KMS-11 (cell line): ENCODE data around the gene FRMPD4.

Experiments
- H2AFZ ChIP-seq: fragments of 200-600 bp; sonication (generic); 2 replicates; pipeline ENCODE4 v1.6.1; 2016; ENCODE audit warnings: antibody characterized with exemption, mixed run types, low read depth
- H3K27ac ChIP-seq: fragments of 200-600 bp; sonication (generic); 2 replicates; pipeline ENCODE4 v1.6.1; 2016; ENCODE audit warnings: mild to moderate bottlenecking, mixed run types
- H3K27me3 ChIP-seq: fragments of 200-600 bp; sonication (generic); 2 replicates; pipeline ENCODE4 v1.6.1; 2017; ENCODE audit warnings: mild to moderate bottlenecking, low read depth, mixed run types, moderate library complexity; ENCODE audit not compliant: insufficient read depth
- H3K36me3 ChIP-seq: fragments of 200-600 bp; sonication (generic); 2 replicates; pipeline ENCODE4 v1.6.1; 2017; ENCODE audit warnings: mild to moderate bottlenecking, mixed run types; ENCODE audit not compliant: insufficient read depth
- H3K4me1 ChIP-seq: fragments of 200-600 bp; sonication (generic); 2 replicates; pipeline ENCODE4 v1.6.1; 2016; ENCODE audit warnings: mild to moderate bottlenecking, low read depth, mixed run types; ENCODE audit not compliant: poor library complexity, severe bottlenecking
- H3K4me2 ChIP-seq: fragments of 200-600 bp; sonication (generic); 2 replicates; pipeline ENCODE4 v1.7.0; 2016; ENCODE audit warnings: mild to moderate bottlenecking, mixed run types
- H3K4me3 ChIP-seq: fragments of 200-600 bp; sonication (generic); IDR thresholded peaks from 2 replicates; pipeline ENCODE4 v1.6.1; 2017; ENCODE audit warnings: low read depth, low read length, mixed read lengths; ENCODE audit not compliant: insufficient read depth
- H3K79me2 ChIP-seq: fragments of 200-600 bp; sonication (generic); 2 replicates; pipeline ENCODE4 v1.6.1; 2016; ENCODE audit warnings: low read depth, mixed run types; ENCODE audit not compliant: insufficient read depth
- H3K9ac ChIP-seq: fragments of 200-600 bp; sonication (generic); 2 replicates; pipeline ENCODE4 v1.6.1; 2016; ENCODE audit warnings: mild to moderate bottlenecking, mixed run types
- H4K20me1 ChIP-seq: fragments of 200-600 bp; sonication (generic); 2 replicates; pipeline ENCODE4 v1.6.1; 2016; ENCODE audit warnings: mild to moderate bottlenecking, mixed run types; ENCODE audit not compliant: insufficient read depth
- TF ChIP-seq, protein P1 (sequence below): fragments of 200-600 bp; sonication (generic); conservative IDR thresholded peaks from 2 replicates; pipeline ENCODE4 v1.6.1; 2017; ENCODE audit warnings: low read depth, mild to moderate bottlenecking, antibody characterized with exemption, low read length, moderate library complexity, mixed read lengths

Gene FRMPD4

DNA sequence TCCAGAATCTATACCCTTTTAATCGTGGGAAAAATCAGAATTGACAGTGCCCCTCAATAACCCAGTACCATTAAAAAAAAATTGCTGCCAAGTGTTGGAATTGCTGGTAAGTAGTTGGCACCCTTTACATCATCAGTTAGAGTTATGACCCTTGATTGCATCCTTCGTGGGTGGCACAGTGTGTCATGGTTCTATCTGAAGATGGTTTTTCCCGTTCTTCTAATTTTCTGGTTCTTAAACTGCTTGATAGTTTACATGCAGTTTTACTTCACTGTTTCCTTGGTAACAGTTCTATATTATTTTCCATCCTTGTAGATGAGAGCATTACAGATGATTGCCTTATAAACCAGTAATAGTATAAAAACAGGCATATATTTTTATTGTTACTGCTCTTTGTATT lies 3.2 kb downstream of the FRMPD4 start:
- Histone ChIP-seq H3K27me3 (no peaks in the 10 kb centered on the region), H3K4me3 (no peak overlapping the region), H3K79me2 (no peaks in the 10 kb centered on the region), H3K27ac (no peak overlapping the region), H4K20me1 (no peaks in the 10 kb centered on the region), H2AFZ (no peak overlapping the region), H3K9ac (no peak overlapping the region), H3K4me2 (no peak overlapping the region), H3K36me3 (no peaks in the 10 kb centered on the region), H3K4me1 (peaks cover 15% of the 10 kb centered on the region)
- TF ChIP-seq, protein P1, sequence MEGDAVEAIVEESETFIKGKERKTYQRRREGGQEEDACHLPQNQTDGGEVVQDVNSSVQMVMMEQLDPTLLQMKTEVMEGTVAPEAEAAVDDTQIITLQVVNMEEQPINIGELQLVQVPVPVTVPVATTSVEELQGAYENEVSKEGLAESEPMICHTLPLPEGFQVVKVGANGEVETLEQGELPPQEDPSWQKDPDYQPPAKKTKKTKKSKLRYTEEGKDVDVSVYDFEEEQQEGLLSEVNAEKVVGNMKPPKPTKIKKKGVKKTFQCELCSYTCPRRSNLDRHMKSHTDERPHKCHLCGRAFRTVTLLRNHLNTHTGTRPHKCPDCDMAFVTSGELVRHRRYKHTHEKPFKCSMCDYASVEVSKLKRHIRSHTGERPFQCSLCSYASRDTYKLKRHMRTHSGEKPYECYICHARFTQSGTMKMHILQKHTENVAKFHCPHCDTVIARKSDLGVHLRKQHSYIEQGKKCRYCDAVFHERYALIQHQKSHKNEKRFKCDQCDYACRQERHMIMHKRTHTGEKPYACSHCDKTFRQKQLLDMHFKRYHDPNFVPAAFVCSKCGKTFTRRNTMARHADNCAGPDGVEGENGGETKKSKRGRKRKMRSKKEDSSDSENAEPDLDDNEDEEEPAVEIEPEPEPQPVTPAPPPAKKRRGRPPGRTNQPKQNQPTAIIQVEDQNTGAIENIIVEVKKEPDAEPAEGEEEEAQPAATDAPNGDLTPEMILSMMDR = no peak

DNA sequence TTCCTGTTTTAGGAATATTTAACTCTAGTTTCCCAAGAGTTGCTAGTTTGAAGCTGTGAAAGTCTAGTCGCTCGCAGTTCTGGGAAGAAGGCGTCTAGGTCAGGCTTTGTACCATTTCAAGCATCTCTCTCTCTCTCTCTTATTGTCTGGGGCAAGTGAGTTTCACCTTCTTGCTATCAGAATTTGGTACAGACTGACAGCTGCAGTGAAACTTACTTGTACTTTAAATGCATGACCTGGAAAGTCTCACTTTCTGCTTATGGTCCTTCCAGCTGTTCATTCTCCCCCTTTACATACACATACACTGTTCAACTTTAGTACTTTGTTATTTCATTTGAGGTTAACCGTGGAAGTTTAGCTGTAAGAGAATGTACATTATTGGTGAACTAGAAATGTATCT lies 4.4 kb downstream of the FRMPD4 start:
- 0 out of 2 replicates have a peak overlapping the region, but pooled peaks have one; percentile 13 for H3K27ac ChIP-seq
- no peaks in the 10 kb centered on the region for H3K79me2 ChIP-seq
- no peak overlapping the region; the same call in 1 of the 2 replicates for H3K4me2 ChIP-seq
- H2AFZ ChIP-seq = no peak overlapping the region
- H3K27me3 ChIP-seq = no peaks in the 10 kb centered on the region
- H3K4me3 ChIP-seq = no peak overlapping the region
- H4K20me1 ChIP-seq = no peaks in the 10 kb centered on the region
- TF ChIP-seq, protein P1 = no peak
- H3K9ac ChIP-seq = no peak overlapping the region
- H3K36me3 ChIP-seq = no peaks in the 10 kb centered on the region
- H3K4me1 ChIP-seq = peaks cover 15% of the 10 kb centered on the region

DNA sequence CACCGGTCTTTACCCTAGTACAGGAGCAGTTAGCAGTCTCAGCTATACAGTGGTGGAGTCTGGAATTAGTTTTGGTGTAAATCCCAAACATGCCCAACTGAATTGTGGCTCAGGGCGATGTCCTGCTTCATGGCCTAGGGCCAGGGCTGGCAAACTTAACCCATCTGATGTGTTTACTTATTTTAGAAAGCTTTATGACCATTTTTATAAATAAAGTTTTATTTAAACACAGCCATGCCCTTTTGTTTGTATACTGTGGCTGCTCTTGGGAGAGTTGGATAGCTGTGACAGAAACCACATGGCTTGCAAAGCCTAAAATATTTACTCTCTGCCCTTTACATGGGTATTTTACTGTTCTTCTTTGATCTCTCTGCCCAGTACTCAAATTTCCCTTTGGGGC lies 7.1 kb downstream of the FRMPD4 start:
- Histone ChIP-seq H3K4me3 (no peak overlapping the region), H3K79me2 (no peaks in the 10 kb centered on the region), H2AFZ (no peak overlapping the region), H3K4me2 (no peak overlapping the region), H3K4me1 (peaks cover 15% of the 10 kb centered on the region), H3K27ac (no peak overlapping the region), H3K27me3 (no peaks in the 10 kb centered on the region), H3K9ac (no peak overlapping the region), H4K20me1 (no peaks in the 10 kb centered on the region), H3K36me3 (no peaks in the 10 kb centered on the region)
- TF ChIP-seq, protein P1 = no peak

DNA sequence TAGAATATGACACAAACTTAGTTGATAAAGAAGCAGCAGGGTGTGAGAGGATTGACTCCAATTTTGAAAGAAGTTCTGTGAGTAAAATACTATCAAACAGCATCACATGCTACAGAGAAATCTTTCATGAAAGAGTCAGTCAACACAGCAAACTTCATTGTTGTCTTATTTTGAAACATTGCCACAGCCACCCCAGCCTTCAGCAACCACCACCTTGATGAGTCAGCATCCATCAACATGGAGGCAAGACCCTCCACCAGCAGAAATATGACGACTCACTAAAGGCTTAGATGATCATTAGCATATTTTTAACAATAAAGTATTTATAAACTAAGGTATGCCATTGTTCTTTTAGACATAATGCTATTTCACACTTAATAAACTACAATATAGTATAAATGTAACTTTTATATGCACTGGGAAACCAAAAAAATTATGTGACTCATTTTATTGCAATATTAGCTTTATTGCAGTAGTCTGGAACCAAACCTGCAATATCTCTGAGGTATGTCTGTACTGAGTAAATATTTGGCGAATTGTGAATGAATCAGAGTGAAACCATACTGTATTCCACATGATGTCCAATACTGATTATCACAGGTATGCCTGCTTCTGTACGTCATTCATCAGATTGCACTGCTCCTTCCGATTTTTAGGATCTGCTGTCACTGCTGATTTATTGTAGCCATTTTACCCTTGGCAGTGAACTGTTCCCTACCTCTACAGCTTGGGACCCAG lies 11.6 kb downstream of the FRMPD4 start:
- no peaks in the 10 kb centered on the region for H4K20me1 ChIP-seq
- no peaks in the 10 kb centered on the region for H3K36me3 ChIP-seq
- H3K27me3 ChIP-seq = no peaks in the 10 kb centered on the region
- no peak overlapping the region for H2AFZ ChIP-seq
- no peaks in the 10 kb centered on the region for H3K79me2 ChIP-seq
- TF ChIP-seq, protein P1 = no peak
- H3K4me3 ChIP-seq = no peak overlapping the region
- H3K4me2 ChIP-seq = no peak overlapping the region
- no peaks in the 10 kb centered on the region for H3K4me1 ChIP-seq
- no peak overlapping the region for H3K9ac ChIP-seq
- no peak overlapping the region for H3K27ac ChIP-seq
